CMK (cell line): ENCODE measurements around the gene TTLL5.
"Not testable (repeated sequence)": the region's sequence is repeated elsewhere in the genome, so short reads cannot be mapped to it uniquely, and the experiment has no call there.

ENCODE experiments used
- DNase-seq: peaks from one replicate; pipeline ENCODE4 v3.0.0-alpha.2; 2010; ENCODE audit warnings: low read depth

Gene TTLL5

DNA sequence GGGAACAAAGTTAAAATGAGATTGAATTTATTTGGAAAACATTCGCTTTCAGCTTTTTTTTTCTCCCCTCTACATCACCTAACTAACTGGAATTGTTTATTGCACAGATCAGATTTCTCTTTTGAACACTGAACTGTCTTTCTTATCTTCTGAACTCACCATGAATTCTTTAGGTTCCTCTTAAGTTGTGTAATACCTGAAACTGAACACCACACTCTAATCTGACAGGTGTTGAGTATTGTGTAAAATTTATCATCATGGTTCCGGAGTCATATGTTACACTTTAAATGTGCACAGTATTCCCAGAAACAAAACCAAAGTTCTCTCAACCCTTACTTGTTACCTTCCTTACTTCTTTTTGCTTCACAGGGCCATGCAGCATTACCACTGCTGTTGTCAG is 254.0 kb downstream of the TTLL5 start:
- DNase-seq = no peak

DNA sequence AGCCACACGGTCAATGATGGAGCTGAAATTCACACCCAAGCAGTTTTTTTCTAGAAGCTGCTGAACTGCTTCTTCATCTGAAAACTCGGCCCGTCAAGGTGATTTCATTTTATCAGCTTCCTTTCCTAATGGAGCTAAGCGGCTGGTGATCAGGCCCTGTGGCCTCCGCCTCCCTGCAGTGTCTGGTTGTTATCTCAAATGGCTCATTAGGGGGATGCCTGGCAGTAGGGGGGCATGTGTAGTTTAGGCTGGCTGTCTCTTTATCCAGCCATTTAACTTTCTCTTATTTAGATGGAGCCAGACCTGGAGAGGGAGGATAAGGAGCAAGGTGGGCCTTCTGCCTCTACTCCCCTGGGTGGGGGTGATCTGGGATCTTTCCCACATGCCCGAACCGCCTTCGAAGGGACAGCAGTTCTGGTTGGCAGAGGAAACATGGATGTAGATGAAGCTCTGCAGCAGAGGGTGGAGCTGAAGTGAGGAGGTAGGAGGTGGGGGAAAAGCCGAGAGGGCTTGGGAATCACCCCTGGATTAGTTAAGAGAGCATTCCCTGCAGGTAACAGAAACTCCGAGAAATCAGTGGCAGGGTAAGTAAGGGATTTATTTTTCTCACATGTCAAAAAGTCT is 256.4 kb downstream of the TTLL5 start:
- no peak for DNase-seq

GRCh38 chr14:75917946-75918335 is 256.9 kb downstream of the TTLL5 start:
- DNase-seq = no peak

DNA sequence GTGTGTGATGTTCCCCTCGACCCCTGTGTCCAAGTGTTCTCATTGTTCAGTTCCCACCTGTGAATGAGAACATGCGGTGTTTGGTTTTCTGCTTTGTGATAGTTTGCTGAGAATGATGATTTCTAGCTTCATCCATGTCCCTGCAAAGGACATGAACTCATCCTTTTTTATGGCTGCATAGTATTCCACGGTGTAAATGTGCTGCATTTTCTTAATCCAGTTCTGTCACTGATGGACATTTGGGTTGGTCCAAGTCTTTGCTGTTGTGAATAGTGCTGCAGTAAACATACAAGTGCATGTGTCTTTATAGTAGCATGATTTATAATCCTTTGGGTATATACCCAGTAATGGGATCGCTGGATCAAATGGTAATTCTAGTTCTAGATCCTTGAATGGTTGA is 259.4 kb downstream of the TTLL5 start:
- DNase-seq = not testable (repeated sequence)

DNA sequence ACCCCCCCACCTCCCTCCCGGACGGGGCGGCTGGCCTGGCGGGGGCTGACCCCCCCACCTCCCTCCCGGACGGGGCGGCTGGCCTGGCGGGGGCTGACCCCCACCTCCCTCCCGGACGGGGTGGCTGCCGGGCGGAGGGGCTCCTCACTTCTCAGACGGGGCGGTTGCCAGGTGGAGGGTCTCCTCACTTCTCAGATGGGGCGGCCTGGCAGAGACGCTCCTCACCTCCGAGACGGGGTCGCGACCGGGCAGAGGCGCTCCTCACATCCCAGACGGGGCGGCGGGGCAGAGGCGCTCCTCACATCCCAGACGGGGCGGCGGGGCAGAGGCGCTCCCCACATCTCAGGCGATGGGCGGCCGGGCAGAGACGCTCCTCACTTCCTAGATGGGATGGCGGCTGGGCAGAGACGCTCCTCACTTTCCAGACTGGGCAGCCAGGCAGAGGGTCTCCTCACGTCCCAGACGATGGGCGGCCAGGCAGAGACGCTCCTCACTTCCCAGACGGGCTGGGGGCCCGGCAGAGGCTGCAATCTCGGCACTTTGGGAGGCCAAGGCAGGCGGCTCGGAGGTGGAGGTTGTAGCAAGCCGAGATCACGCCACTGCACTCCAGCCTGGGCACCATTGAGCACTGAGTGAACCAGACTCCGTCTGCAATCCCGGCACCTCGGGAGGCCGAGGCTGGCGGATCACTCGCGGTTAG is 264.2 kb downstream of the TTLL5 start:
- DNase-seq = not testable (repeated sequence)

- no peak for DNase-seq
Measured at GRCh38 chr14:75926431-75927115, 265.5 kb downstream of the TTLL5 start.

GRCh38 chr14:75927564-75928087 is 266.6 kb downstream of the TTLL5 start:
- no peak for DNase-seq

DNA sequence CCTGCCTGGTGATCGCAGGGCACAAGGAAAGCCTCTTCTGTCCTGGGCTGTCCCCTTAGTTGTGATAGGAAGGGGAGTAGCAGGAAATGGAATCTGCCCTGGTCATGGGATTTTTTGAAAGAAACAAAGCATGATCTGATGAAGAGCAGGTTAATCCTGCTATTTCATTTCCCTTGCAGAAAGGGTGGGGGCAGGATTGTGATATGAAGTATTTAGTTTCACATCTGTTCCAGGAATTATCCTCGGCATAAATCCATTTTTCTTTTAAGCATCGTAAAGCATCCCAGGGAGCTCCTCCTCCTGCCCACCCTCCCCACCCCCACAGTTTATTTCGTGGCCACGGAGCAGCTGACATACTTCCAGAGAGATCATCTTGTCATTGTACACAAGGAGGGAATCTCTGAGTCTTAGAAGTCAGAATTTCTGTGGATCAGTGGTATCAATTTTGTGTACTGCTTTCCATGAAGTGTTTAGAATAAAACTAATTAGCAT is 267.7 kb downstream of the TTLL5 start:
- DNase-seq = no peak

DNA sequence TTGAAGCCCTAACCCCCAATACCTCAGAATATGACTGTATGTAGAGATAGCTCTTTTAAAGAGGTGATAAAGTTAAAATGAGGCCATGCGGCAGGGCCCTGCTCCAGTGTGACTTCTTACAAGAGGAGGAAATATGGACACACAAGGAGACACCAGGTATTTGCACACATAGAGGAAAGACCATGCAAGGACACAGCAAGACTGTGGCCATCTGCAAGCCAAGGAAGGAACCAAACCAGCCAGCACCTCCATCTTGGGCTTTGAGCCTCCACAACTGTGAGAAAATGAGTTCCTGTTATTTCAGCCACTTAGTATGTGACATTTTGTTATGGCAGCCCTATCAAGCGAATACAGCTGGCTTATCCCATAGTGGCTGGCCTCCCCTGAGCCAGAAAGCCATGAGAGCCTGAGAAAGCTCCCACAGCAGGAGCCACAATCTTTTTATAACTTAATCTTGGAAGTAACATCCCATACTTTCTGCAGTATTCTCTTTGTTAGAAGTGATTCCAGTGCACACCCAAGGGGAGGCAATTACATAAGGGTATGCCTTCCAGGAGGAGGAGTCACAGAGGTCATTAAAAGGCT is 272.8 kb downstream of the TTLL5 start:
- DNase-seq = no peak

- no peak for DNase-seq
Measured at GRCh38 chr14:75934998-75935628, 274.1 kb downstream of the TTLL5 start.

DNA sequence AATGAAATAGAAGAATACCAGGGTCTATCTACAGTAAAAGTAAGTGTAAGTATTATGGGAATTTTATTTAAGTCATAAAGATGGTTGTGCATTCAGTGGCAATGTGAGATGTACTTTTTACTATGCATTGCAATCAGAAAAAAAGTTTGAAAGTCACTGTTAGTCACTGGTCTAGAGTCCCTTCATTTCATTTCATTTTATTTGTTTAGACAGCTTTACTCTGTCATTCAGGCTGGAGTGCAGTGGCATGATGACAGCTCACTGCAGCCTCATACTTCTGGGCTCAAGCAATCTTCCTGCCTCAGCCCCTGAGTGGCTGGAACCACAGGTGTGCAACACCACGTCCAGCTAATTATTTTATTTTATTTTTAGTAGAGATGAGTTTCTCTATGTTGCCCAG is 278.2 kb downstream of the TTLL5 start:
- DNase-seq = no peak

- no peak for DNase-seq
Measured at GRCh38 chr14:75941030-75941429, 280.0 kb downstream of the TTLL5 start.

GRCh38 chr14:75944607-75945241 is 283.7 kb downstream of the TTLL5 start:
- no peak for DNase-seq

DNA sequence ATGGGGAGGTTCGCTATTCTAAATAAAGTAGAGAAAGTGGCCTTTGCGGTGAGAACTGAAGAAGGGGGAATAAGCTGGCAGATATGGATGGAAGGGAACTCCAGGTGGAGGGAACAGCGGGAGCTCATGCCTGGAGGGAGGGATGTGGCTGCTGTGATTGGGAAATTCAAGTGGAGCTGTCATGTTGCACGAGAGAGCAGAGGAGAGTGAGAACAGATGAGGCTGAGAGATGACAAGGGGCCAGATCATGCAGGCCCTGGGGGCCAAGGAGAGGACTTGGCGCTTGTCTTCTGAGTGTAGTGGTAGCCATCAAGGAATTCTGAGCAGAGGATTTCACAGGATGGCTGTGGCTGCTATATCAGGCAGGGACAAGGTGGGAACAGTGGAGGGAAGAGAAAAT is 285.7 kb downstream of the TTLL5 start:
- no peak for DNase-seq

DNA sequence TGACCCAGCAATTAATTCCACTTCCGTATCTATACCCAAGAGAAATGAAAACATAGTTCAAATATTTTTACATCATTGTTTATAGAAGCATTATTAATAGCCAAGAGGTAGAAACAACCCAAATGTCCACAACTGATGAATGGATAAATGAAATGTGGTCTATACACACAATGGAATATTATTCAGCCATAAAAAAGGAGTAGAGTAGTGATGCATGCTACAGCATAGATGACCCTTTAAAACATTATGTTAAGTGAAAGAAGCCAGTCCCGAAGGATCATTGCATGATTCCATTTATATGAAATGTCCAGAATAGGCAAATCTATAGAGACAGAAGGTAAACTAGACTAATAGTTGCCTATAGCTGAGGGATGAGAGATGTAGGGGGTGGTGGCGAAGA is 291.4 kb downstream of the TTLL5 start:
- DNase-seq = no peak

- no peak for DNase-seq
Measured at GRCh38 chr14:75959031-75959430, 298.0 kb downstream of the TTLL5 start.

DNA sequence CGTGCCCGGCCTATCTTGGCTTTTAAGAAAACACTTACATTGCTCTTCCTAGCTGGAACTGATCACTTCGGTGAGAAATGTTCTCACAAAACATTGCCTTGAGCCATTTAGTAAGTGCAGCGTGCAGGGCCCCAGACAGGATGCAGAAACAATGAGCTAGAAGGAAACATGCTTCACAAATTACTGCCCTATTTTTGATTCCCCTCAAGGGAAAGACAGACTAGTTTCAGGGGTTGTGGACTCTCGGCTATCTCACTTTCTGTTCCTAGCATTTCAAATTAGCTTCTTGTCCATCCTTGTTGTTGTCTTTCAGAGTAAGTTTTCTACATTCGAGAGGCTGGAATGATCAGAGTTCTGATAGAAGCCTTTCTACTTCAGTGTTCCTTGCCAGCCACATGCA is 299.2 kb downstream of the TTLL5 start:
- no peak for DNase-seq

- DNase-seq = no peak
Measured at GRCh38 chr14:75961662-75962061, 300.6 kb downstream of the TTLL5 start.

DNA sequence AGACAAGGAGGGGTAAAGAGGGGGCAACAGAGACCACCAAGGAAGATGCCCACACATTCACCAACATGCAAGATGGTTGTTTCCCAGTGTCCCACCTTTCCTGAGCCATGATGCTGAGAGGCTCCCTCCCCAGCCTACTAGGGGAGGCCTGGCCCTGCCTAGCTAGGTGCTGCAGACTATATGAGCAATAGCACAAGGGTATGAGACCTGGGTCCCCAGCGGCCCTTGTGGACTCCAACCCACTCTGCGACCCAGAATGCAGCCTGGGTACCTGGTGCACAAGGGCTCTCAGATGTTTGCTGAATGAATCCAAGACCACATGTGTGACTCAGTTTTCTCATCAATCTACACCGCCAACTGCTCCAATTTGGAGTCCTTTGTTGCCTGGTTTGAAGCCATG is 306.8 kb downstream of the TTLL5 start:
- DNase-seq = no peak

DNA sequence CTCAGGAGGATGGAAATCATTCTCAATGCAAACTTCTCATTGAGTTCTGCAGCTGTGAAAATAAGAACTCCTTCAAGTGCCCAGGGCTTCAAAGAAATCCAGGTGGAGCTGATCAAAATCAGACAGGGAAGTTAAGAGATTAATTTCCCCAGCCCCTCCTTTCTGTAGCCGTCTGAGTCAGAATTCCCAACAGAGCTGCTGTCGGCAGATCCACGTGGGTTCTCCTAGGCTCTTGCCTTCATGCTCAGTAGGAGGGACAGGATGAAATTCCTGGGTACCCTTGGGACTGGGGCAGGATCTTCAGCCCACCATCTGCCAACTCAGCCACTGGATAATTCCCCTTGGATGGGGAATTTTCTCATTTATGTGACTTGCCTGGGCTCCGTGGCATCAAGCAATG is 307.4 kb downstream of the TTLL5 start:
- DNase-seq = no peak

GRCh38 chr14:75969126-75969525 is 308.1 kb downstream of the TTLL5 start:
- no peak for DNase-seq

DNA sequence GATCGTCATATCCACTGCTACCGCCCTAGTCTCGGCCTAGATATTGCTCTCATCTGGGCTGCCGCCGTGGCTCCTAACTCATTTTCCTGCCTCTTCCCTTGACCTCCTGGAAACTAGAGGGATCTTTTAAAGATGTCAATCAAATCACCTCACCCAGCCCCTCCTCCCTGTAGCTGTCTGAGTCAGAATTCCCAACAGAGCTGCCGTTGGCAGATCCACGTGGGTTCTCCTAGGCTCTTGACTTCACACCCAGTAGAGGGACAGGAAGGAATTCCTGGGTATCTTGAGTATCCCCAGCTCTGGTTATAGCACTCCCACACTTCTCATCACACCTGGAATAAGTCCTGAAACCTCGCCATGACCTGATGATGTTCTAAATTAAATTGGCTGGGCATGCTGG is 308.8 kb downstream of the TTLL5 start:
- DNase-seq = no peak
